Smooth muscle cell (in vitro differentiated cells): Measurements from ENCODE around the gene FAM234B. TPM values are rescaled to one million over a fixed set of nuclear protein-coding genes. Genes with fewer than 3 reads are reported as not detected.

ENCODE experiments used
- DNase-seq: peaks from one replicate; lab custom pipeline; 2025; ENCODE audit not compliant: unreplicated experiment; lab: John Stamatoyannopoulos, UW
- H2AFZ ChIP-seq: fragments of 200-600 bp; sonication (generic); 2 replicates; pipeline ENCODE4 v1.6.0; 2016; ENCODE audit warnings: antibody characterized with exemption, low read depth, mild to moderate bottlenecking
- H3F3A ChIP-seq: fragments of 200-600 bp; sonication (generic); 2 replicates; pipeline ENCODE4 v1.6.0; 2017; ENCODE audit warnings: antibody characterized with exemption, low read depth
- H3K27ac ChIP-seq: fragments of 200-600 bp; sonication (generic); 2 replicates; pipeline ENCODE4 v1.5.1; 2016; ENCODE audit warnings: low read depth, mild to moderate bottlenecking
- H3K27me3 ChIP-seq: fragments of 200-600 bp; sonication (generic); 2 replicates; pipeline ENCODE4 v1.6.1; 2016; ENCODE audit warnings: low read depth, mild to moderate bottlenecking
- H3K36me3 ChIP-seq: fragments of 200-600 bp; sonication (generic); 2 replicates; pipeline ENCODE4 v1.5.1; 2016; ENCODE audit warnings: low read depth
- H3K4me1 ChIP-seq: fragments of 200-600 bp; sonication (generic); 2 replicates; pipeline ENCODE4 v1.5.1; 2016; ENCODE audit warnings: low read depth
- H3K4me2 ChIP-seq: fragments of 200-600 bp; sonication (generic); 2 replicates; pipeline ENCODE4 v1.6.0; 2016; ENCODE audit warnings: mild to moderate bottlenecking
- H3K4me3 ChIP-seq: fragments of 200-600 bp; sonication (generic); 2 replicates; pipeline ENCODE4 v1.5.1; 2016; ENCODE audit warnings: mild to moderate bottlenecking
- H3K79me2 ChIP-seq: fragments of 200-600 bp; sonication (generic); 2 replicates; pipeline ENCODE4 v1.6.0; 2016; ENCODE audit warnings: low read depth, mild to moderate bottlenecking
- H3K9ac ChIP-seq: fragments of 200-600 bp; sonication (generic); 2 replicates; pipeline ENCODE4 v1.6.0; 2016; ENCODE audit warnings: low read depth
- H3K9me3 ChIP-seq: fragments of 200-600 bp; sonication (generic); replicated peaks from 2 replicates; pipeline ENCODE4 v1.5.1; 2016; ENCODE audit warnings: low read depth
- H4K20me1 ChIP-seq: fragments of 200-600 bp; sonication (generic); 2 replicates; pipeline ENCODE4 v1.6.0; 2016; ENCODE audit warnings: low read depth
- WGBS: methylation state at CpG from one replicate; pipeline ENCODE4 v1.1.7; 2016; ENCODE audit warnings: low lambda C conversion rate; 5-methylcytosine and 5-hydroxymethylcytosine counted together
- polyA plus RNA-seq: library from polyadenylated mRNA; unstranded; fragments of >200 nt; fragmentation: Nextera tagmentation; extraction: Ambion mirVana; gene quantifications from 2 replicates; pipeline ENCODE4 v1.2.1, GENCODE V29; 2016
- total RNA-seq: library from RNA; depleted of rRNA; stranded (reverse); fragments of >200 nt; gene quantifications from 2 replicates; pipeline ENCODE4 v1.2.3, GENCODE V29; 2014
- TF ChIP-seq, protein P1 (sequence below): fragments of 200-600 bp; sonication (generic); IDR thresholded peaks from 2 replicates; pipeline ENCODE4 v1.5.1; 2017; ENCODE audit warnings: borderline replicate concordance, mild to moderate bottlenecking, antibody characterized with exemption; ENCODE audit not compliant: insufficient read depth, poor library complexity, severe bottlenecking

Gene FAM234B
- total and polyA plus RNA-seq, 2 experiments from 2014 or later: 1.6 to 3.0 TPM

DNA sequence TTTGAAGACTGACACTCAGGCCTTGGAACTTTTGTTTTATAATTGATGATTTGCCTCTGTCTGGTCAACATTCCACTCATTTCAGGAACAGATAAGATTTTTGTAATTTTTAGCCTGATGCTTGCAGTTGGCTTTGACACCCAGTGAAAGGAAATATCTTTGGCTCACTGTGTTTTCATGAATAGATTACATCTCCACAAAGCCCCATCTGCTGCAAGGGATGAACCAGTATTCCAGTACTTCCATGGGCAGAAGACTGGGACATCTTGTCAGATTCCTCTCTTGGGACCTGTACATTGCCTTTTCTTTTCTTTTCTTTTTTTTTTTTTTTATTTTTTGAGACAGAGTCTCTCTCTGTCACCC, 30.9 kb downstream of the FAM234B start:
- no peak overlapping the region for H3K9ac ChIP-seq
- no peaks in the 10 kb centered on the region for H3K4me1 ChIP-seq
- H3K27ac ChIP-seq: no peak overlapping the region
- H3K4me2 ChIP-seq: no peak overlapping the region
- no peaks in the 10 kb centered on the region for H3K79me2 ChIP-seq
- no peaks in the 10 kb centered on the region for H3F3A ChIP-seq
- H2AFZ ChIP-seq: no peak overlapping the region
- TF ChIP-seq, protein P1, sequence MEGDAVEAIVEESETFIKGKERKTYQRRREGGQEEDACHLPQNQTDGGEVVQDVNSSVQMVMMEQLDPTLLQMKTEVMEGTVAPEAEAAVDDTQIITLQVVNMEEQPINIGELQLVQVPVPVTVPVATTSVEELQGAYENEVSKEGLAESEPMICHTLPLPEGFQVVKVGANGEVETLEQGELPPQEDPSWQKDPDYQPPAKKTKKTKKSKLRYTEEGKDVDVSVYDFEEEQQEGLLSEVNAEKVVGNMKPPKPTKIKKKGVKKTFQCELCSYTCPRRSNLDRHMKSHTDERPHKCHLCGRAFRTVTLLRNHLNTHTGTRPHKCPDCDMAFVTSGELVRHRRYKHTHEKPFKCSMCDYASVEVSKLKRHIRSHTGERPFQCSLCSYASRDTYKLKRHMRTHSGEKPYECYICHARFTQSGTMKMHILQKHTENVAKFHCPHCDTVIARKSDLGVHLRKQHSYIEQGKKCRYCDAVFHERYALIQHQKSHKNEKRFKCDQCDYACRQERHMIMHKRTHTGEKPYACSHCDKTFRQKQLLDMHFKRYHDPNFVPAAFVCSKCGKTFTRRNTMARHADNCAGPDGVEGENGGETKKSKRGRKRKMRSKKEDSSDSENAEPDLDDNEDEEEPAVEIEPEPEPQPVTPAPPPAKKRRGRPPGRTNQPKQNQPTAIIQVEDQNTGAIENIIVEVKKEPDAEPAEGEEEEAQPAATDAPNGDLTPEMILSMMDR: no peak
- H3K4me3 ChIP-seq: no peak overlapping the region
- no peak for DNase-seq
- H3K27me3 ChIP-seq: no peaks in the 10 kb centered on the region
- H4K20me1 ChIP-seq: no peaks in the 10 kb centered on the region
- H3K9me3 ChIP-seq: no peaks in the 10 kb centered on the region
- H3K36me3 ChIP-seq: no peaks in the 10 kb centered on the region

- no peak overlapping the region for H2AFZ ChIP-seq
- H3K9ac ChIP-seq: no peak overlapping the region
- TF ChIP-seq, protein P1: no peak
Observed at GRCh38 chr12:13075786-13076570, 31.8 kb downstream of the FAM234B start.

GRCh38 chr12:13079440-13079906, 35.3 kb downstream of the FAM234B start:
- Histone ChIP-seq H3K27me3 (no peaks in the 10 kb centered on the region), H3K79me2 (no peaks in the 10 kb centered on the region), H3K4me2 (no peak overlapping the region), H3F3A (no peaks in the 10 kb centered on the region), H3K27ac (no peak overlapping the region), H2AFZ (no peak overlapping the region), H3K4me3 (no peak overlapping the region), H3K9me3 (no peaks in the 10 kb centered on the region), H4K20me1 (no peaks in the 10 kb centered on the region), H3K36me3 (no peaks in the 10 kb centered on the region), H3K4me1 (no peaks in the 10 kb centered on the region), H3K9ac (no peak overlapping the region)
- DNase-seq: no peak
- 93% methylated on average over 8 of the region's 8 CpGs for WGBS
- TF ChIP-seq, protein P1: no peak

More at GRCh38 chr12:13075786-13076570, 31.8 kb downstream of the FAM234B start:
- 88% methylated on average over 12 of the region's 12 CpGs for WGBS
- no peaks in the 10 kb centered on the region for H3F3A ChIP-seq
- no peak overlapping the region for H3K4me2 ChIP-seq
- H3K9me3 ChIP-seq: no peaks in the 10 kb centered on the region
- H3K4me1 ChIP-seq: no peaks in the 10 kb centered on the region
- H3K27me3 ChIP-seq: no peaks in the 10 kb centered on the region
- no peaks in the 10 kb centered on the region for H3K36me3 ChIP-seq
- no peak overlapping the region for H3K27ac ChIP-seq
- no peaks in the 10 kb centered on the region for H4K20me1 ChIP-seq
- no peak overlapping the region for H3K4me3 ChIP-seq
- H3K79me2 ChIP-seq: no peaks in the 10 kb centered on the region
- no peak for DNase-seq

GRCh38 chr12:13080266-13080665, 36.1 kb downstream of the FAM234B start:
- H4K20me1 ChIP-seq: no peaks in the 10 kb centered on the region
- TF ChIP-seq, protein P1: no peak
- H3K4me3 ChIP-seq: no peak overlapping the region
- H3K27ac ChIP-seq: no peak overlapping the region
- WGBS: 98% methylated on average over 3 of the region's 3 CpGs
- H3K27me3 ChIP-seq: no peaks in the 10 kb centered on the region
- no peaks in the 10 kb centered on the region for H3K36me3 ChIP-seq
- H3K79me2 ChIP-seq: no peaks in the 10 kb centered on the region
- H3K9ac ChIP-seq: no peak overlapping the region
- H2AFZ ChIP-seq: no peak overlapping the region
- no peaks in the 10 kb centered on the region for H3F3A ChIP-seq
- no peaks in the 10 kb centered on the region for H3K4me1 ChIP-seq
- no peak for DNase-seq
- no peak overlapping the region for H3K4me2 ChIP-seq
- no peaks in the 10 kb centered on the region for H3K9me3 ChIP-seq
